Measurements from ENCODE around the gene ICE1.

DNA sequence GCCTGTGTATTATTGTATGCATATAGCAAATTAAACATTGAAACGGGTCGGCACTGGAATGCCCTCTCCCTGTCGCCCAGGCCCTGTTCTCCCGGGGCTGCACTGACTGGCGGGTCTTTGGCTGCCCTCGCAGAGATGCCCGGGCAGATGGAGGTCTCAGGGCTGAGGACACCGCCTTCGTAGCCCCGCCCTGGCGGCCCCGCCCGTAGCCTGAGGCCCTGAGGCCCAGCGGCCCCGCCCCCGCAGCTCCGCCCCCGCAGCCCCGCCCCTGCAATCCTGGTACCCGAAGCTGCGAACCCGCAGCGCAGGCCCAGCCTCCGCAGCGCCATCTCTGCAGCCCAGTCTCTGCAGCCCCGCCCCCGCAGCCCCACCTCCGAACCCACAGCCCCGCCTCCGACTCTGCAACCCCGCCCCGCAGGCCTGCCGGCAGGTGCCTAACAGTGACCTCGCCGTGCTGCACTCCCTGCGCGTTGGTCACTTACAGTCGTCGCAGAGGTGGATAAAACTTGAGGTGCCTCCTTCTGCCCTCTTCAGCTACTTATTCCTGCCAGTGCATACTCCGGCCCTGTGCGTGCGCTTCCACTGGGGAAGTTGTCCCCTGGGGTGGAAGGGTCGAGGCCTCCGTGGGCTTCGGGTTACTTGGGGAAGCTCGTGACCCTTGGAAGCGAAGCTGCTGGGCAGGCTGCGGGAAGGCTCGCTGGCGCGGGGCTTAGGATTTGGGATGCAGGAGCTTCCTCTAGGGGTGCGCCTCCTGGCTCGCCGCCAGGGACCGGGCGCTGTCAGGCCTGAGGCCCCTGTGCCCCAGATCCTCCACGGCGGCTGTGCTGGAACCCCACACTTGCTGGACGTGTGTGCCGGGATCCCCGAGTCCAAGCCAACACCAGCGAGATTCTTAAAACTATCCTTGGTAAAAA lies 72.3 kb downstream of the ICE1 start:
- TF ChIP-seq CTCF (IDR thresholded peaks at IDR 0.05): no peak
- TF ChIP-seq POLR2A (IDR thresholded peaks at IDR 0.05): no peak

Data from esophagus squamous epithelium (tissue), 4 donors.